Aorta (tissue), 5 donors: ENCODE data around the gene AGRN. TPM values are rescaled to one million over a fixed set of nuclear protein-coding genes. Genes with fewer than 3 reads are reported as not detected.

Source experiments
- ATAC-seq: fragments of 200-7000 bp; cut with Tn5 transposase; one replicate; pipeline ENCODE4 v1.9.1; 2022; ENCODE audit warnings: moderate library complexity; ENCODE audit not compliant: low FRiP score
- DNase-seq, 2 donors: peaks; one replicate each; pipeline ENCODE4 v3.0.0-alpha.2; 2020
- H3K27ac ChIP-seq, 2 donors: one replicate each; pipeline ENCODE4 v1.5.1; 2013; ENCODE audit warnings: low read length in 2 of 2, mild to moderate bottlenecking in 2 of 2, moderate library complexity in 2 of 2, control low read depth in 1 of 2, inconsistent platforms in 1 of 2, low read depth in 1 of 2
- H3K27me3 ChIP-seq, 2 donors: one replicate each; pipeline ENCODE4 v1.6.1; 2013; ENCODE audit warnings: control low read depth in 1 of 2, low read length in 1 of 2, mild to moderate bottlenecking in 1 of 2, moderate library complexity in 1 of 2; ENCODE audit not compliant: insufficient read depth in 2 of 2, control insufficient read depth in 1 of 2
- H3K36me3 ChIP-seq, 2 donors: one replicate each; pipeline ENCODE4 v1.6.1; 2013; ENCODE audit warnings: control low read depth in 1 of 2, low read length in 1 of 2, mild to moderate bottlenecking in 1 of 2; ENCODE audit not compliant: insufficient read depth in 2 of 2, control insufficient read depth in 1 of 2
- H3K4me1 ChIP-seq, 2 donors: one replicate each; pipeline ENCODE4 v1.6.1; 2013; ENCODE audit warnings: low read length in 2 of 2, control low read depth in 1 of 2, mild to moderate bottlenecking in 1 of 2, moderate library complexity in 1 of 2; ENCODE audit not compliant: insufficient read depth in 2 of 2, control insufficient read depth in 1 of 2
- H3K4me3 ChIP-seq, 2 donors: one replicate each; pipeline ENCODE4 v1.5.1; 2013; ENCODE audit warnings: low read length in 2 of 2, control low read depth in 1 of 2, mild to moderate bottlenecking in 1 of 2
- H3K9me3 ChIP-seq: one replicate; pipeline ENCODE4 v1.6.1; 2013; ENCODE audit warnings: mild to moderate bottlenecking, low read length; ENCODE audit not compliant: control insufficient read depth
- WGBS, 2 donors: extraction: QIAGEN DNeasy Blood & Tissue Kit; methylation state at CpG; one replicate each; pipeline ENCODE4 v1.1.7; 2013; 5-methylcytosine and 5-hydroxymethylcytosine counted together
- intact Hi-C, 2 donors: fragments of 100-400 bp; cut with DNase I; formaldehyde crosslinking; loops; one replicate each; pipeline versions ENCODE4 v1.14.2 to v1.15.0; 2022
- polyA plus RNA-seq, 2 donors: library from polyadenylated mRNA; stranded (reverse); fragments of 200-250 nt; gene quantifications; one replicate each; pipeline ENCODE4 v1.2.3, GENCODE V29; 2013
- total RNA-seq, 2 donors: library from RNA; stranded (reverse); fragmentation: NEBNext Ultra II Directional; extraction: Animal tissue kit (Norgen Biotek cat#: 25700); gene quantifications; one replicate each; pipeline ENCODE4 v1.2.1, GENCODE V29; 2021
- donor health status: healthy with polysubstance abuse.
- donor health status: Bipolar disorder and iron deficiency.
- donor health status: DM: no; HTN: no; CAD: no.
- donor health status: DM: no; HTN: no; CAD: no.
- donor health status: DM: yes; HTN: yes; CAD: no.

AGRN gene
- total and polyA plus RNA-seq, 4 donors, result 4.3 to 38.6 (median 22.6) TPM

GRCh38 chr1:1044455-1045078 lies 24.6 kb downstream of the AGRN start:
- intact Hi-C loops, result no loop called here
- DNase-seq, result no peak
- Histone ChIP-seq H3K27ac (no peak overlapping the region), H3K36me3 (no peaks in the 10 kb centered on the region), H3K4me1 (no peaks in the 10 kb centered on the region), H3K4me3 (no peak overlapping the region), H3K27me3 (no peaks in the 10 kb centered on the region), H3K9me3 (no peaks in the 10 kb centered on the region)
- no peak for ATAC-seq
- WGBS, 2 donors, result 94 to 95% methylated on average over 34 of the region's 34 CpGs

GRCh38 chr1:1045129-1045528 lies 25.2 kb downstream of the AGRN start:
- no peaks in the 10 kb centered on the region for H3K27me3 ChIP-seq
- 95 to 97% methylated on average over 23 of the region's 23 CpGs for whole genome bisulfite sequencing, 2 donors
- intact Hi-C loops, result no loop called here
- ATAC-seq, result no peak
- H3K9me3 ChIP-seq, result no peaks in the 10 kb centered on the region
- no peak for DNase-seq
- H3K27ac ChIP-seq, result no peak overlapping the region
- H3K4me1 ChIP-seq, result no peaks in the 10 kb centered on the region
- H3K36me3 ChIP-seq, result no peaks in the 10 kb centered on the region
- no peak overlapping the region for H3K4me3 ChIP-seq

GRCh38 chr1:1046243-1046642 lies 26.3 kb downstream of the AGRN start:
- no peaks in the 10 kb centered on the region for H3K27me3 ChIP-seq
- H3K27ac ChIP-seq, result no peak overlapping the region
- H3K36me3 ChIP-seq, result no peaks in the 10 kb centered on the region
- H3K4me1 ChIP-seq, result no peaks in the 10 kb centered on the region
- intact Hi-C loops, result no loop called here
- DNase-seq (no peak), ATAC-seq (no peak)
- no peaks in the 10 kb centered on the region for H3K9me3 ChIP-seq
- no peak overlapping the region for H3K4me3 ChIP-seq
- 92 to 94% methylated on average over 15 to 20 of the region's 20 CpGs for WGBS, 2 donors

GRCh38 chr1:1046767-1047166 lies 26.8 kb downstream of the AGRN start:
- WGBS, 2 donors, result 94 to 97% methylated on average over 25 to 26 of the region's 26 CpGs
- no peaks in the 10 kb centered on the region for H3K27me3 ChIP-seq
- ATAC-seq (no peak), DNase-seq (no peak)
- no peaks in the 10 kb centered on the region for H3K36me3 ChIP-seq
- intact Hi-C loops, result no loop called here
- H3K4me1 ChIP-seq, result no peaks in the 10 kb centered on the region
- no peaks in the 10 kb centered on the region for H3K9me3 ChIP-seq
- no peak overlapping the region for H3K4me3 ChIP-seq
- H3K27ac ChIP-seq, result no peak overlapping the region

GRCh38 chr1:1047407-1047806 lies 27.5 kb downstream of the AGRN start:
- 93 to 95% methylated on average over 19 of the region's 19 CpGs for WGBS, 2 donors
- H3K36me3 ChIP-seq, result no peaks in the 10 kb centered on the region
- intact Hi-C loops, result no loop called here

GRCh38 chr1:1047963-1048362 lies 28.0 kb downstream of the AGRN start:
- 90 to 92% methylated on average over 24 to 25 of the region's 25 CpGs for WGBS, 2 donors
- no peak overlapping the region for H3K27ac ChIP-seq
- H3K36me3 ChIP-seq, result no peaks in the 10 kb centered on the region
- H3K9me3 ChIP-seq, result no peaks in the 10 kb centered on the region
- no peaks in the 10 kb centered on the region for H3K27me3 ChIP-seq
- H3K4me1 ChIP-seq, result no peaks in the 10 kb centered on the region
- ATAC-seq (no peak), DNase-seq (no peak)
- intact Hi-C loops, result no loop called here
- no peak overlapping the region for H3K4me3 ChIP-seq

More at GRCh38 chr1:1047407-1047806, 27.5 kb downstream of the AGRN start:
- H3K9me3 ChIP-seq, result no peaks in the 10 kb centered on the region
- no peak overlapping the region for H3K27ac ChIP-seq
- H3K4me1 ChIP-seq, result no peaks in the 10 kb centered on the region
- ATAC-seq (no peak), DNase-seq (no peak)
- H3K4me3 ChIP-seq, result no peak overlapping the region
- H3K27me3 ChIP-seq, result no peaks in the 10 kb centered on the region

GRCh38 chr1:1048765-1049164 lies 28.8 kb downstream of the AGRN start:
- WGBS, 2 donors, result 89 to 93% methylated on average over 24 to 28 of the region's 28 CpGs
- intact Hi-C loops, result no loop called here
- H3K36me3 ChIP-seq, result no peaks in the 10 kb centered on the region

GRCh38 chr1:1049318-1050165 lies 29.6 kb downstream of the AGRN start:
- Histone ChIP-seq H3K9me3 (no peaks in the 10 kb centered on the region), H3K36me3 (no peaks in the 10 kb centered on the region), H3K27me3 (no peaks in the 10 kb centered on the region), H3K4me3 (no peak overlapping the region), H3K27ac (no peak overlapping the region), H3K4me1 (no peaks in the 10 kb centered on the region)
- ATAC-seq (no peak), DNase-seq (no peak)
- intact Hi-C loops, result no loop called here
- WGBS, 2 donors, result 93% methylated on average over 53 to 57 of the region's 57 CpGs

More at GRCh38 chr1:1048765-1049164, 28.8 kb downstream of the AGRN start:
- DNase-seq (no peak), ATAC-seq (no peak)
- Histone ChIP-seq H3K27ac (no peak overlapping the region), H3K27me3 (no peaks in the 10 kb centered on the region), H3K4me1 (no peaks in the 10 kb centered on the region), H3K9me3 (no peaks in the 10 kb centered on the region), H3K4me3 (no peak overlapping the region)

GRCh38 chr1:1050577-1051052 lies 30.7 kb downstream of the AGRN start:
- ATAC-seq (no peak), DNase-seq (no peak)
- H3K36me3 ChIP-seq, result no peaks in the 10 kb centered on the region
- no peak overlapping the region for H3K27ac ChIP-seq
- H3K4me1 ChIP-seq, result no peaks in the 10 kb centered on the region
- no peaks in the 10 kb centered on the region for H3K9me3 ChIP-seq
- intact Hi-C loops, result no loop called here
- no peak overlapping the region for H3K4me3 ChIP-seq
- WGBS, 2 donors, result 94 to 95% methylated on average over 26 to 32 of the region's 32 CpGs
- no peaks in the 10 kb centered on the region for H3K27me3 ChIP-seq
